Large intestine (tissue), 3 donors: ENCODE data around the gene ANAPC13. TPM values are rescaled to one million over a fixed set of nuclear protein-coding genes. Genes with fewer than 3 reads are reported as not detected.

Experiments
- DNase-seq, 2 donors: peaks; one replicate each; pipeline versions ENCODE4 v3.0.0 to v3.0.0-alpha.2; 2013
- H3K27ac ChIP-seq: one replicate; pipeline ENCODE4 v1.5.1; 2013; ENCODE audit warnings: low read length
- H3K27me3 ChIP-seq: 2 replicates; pipeline ENCODE4 v1.6.1; 2013; ENCODE audit warnings: low read length; ENCODE audit not compliant: control insufficient read depth, insufficient read depth
- H3K36me3 ChIP-seq: 2 replicates; pipeline ENCODE4 v1.6.1; 2013; ENCODE audit warnings: low read length; ENCODE audit not compliant: control insufficient read depth, insufficient read depth
- H3K4me1 ChIP-seq: one replicate; pipeline ENCODE4 v1.6.1; 2013; ENCODE audit warnings: low read length; ENCODE audit not compliant: control insufficient read depth, insufficient read depth
- H3K4me3 ChIP-seq: one replicate; pipeline ENCODE4 v1.5.1; 2013; ENCODE audit warnings: low read length
- H3K9me3 ChIP-seq: one replicate; pipeline ENCODE4 v1.6.1; 2013; ENCODE audit warnings: mild to moderate bottlenecking, low read depth, low read length, moderate library complexity; ENCODE audit not compliant: control insufficient read depth
- WGBS: methylation state at CpG from one replicate; pipeline ENCODE4 v1.1.5; 2013; ENCODE audit warnings: low lambda C conversion rate; ENCODE audit not compliant: insufficient coverage; 5-methylcytosine and 5-hydroxymethylcytosine counted together
- polyA plus RNA-seq: library from polyadenylated mRNA; unstranded; fragments of 120-200 nt; gene quantifications from one replicate; pipeline ENCODE4 v1.2.1, GENCODE V29; 2013

ANAPC13 gene
- polyA plus RNA-seq, 1 donor: 77.1 TPM

DNA sequence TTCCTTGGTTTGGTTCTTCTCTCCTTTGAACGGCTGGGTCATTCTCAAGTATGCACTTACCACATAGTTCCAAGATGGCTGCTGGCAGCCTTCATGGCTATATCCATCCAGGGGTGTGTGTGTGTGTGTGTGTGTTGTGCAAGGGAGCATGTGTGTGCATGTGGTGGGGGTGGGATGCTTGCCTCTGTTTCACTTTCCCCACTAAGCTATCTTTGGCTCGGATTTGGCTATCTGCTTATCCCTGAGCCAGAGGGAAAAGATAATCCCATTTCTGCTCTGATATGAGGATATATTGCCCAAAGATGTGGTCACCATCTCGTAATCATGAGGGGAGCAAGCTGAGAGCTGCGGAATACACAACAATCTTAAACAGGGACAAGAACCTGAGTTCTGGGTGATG, 26.2 kb downstream of the ANAPC13 start:
- Histone ChIP-seq H3K4me3 (no peak overlapping the region), H3K27ac (no peak overlapping the region), H3K9me3 (no peaks in the 10 kb centered on the region), H3K4me1 (peaks cover 4% of the 10 kb centered on the region), H3K36me3 (no peaks in the 10 kb centered on the region), H3K27me3 (peaks cover 11% of the 10 kb centered on the region)
- 50% methylated on average over 1 of the region's 4 CpGs for WGBS
- DNase-seq: no peak

DNA sequence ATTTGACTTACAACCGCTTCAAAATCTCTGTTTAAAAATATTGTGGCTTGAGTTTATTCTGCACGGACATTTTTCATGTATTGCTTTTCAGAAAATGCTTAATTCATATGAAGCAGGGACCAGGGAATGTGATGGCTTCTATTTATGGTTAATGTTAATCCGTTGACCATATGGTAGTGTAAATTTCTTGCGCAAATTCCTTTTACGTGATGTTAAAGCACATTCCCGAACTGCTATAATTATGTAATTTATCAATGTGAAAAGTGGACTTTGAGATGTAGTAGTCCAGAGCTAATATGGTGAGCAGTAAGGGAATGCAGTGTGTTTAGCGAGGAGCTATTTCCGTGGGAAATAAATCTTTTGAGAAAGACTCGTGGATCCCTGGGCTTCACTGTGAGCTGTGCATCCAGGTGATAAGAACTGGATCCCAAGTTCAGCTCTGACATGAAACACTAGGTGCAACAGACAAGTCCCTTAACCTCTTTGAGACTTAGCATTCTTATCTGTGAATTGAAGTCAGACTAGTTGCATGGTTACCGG, 27.3 kb downstream of the ANAPC13 start:
- H3K9me3 ChIP-seq: no peaks in the 10 kb centered on the region
- H3K27ac ChIP-seq: no peak overlapping the region
- 67% methylated on average over 1 of the region's 10 CpGs for WGBS
- H3K4me3 ChIP-seq: no peak overlapping the region
- peak in 1 of 2 donors; percentile 63 for DNase-seq
- peaks cover under 1% of the 10 kb centered on the region for H3K4me1 ChIP-seq
- H3K36me3 ChIP-seq: no peaks in the 10 kb centered on the region
- peaks cover 11% of the 10 kb centered on the region for H3K27me3 ChIP-seq

DNA sequence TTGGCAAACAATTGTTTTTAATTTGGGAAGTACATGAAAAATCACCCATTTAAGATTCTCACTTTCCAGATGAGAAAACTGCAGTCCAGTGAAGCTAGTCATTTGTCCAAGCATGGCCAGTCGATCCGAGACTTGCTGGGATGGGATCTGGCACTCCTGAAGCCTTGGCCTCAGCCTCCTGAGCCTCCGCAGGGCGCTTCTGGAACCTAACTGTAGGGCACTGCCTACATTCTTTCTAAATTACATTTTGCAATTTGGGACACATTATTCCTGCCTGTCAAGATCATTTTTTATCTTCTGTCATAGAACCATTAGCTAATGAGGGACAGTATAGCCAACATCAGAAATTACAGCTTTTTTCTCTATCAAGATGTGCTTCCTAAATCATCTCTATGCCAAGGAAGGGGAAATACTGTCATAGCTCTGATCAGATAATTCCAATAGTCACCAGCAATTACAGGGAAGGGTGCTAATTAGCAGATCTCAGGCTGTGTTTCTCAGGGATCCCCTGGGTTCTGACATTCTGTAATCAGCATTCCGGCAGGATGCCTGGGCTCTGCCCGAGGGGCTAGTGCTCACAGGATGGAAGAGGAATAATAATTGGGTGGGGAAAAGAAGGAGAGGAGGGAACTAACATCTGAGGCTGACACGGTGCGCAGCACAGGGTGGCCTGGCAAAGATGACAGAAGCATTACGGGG, 28.3 kb downstream of the ANAPC13 start:
- no peak for DNase-seq
- peaks cover 7% of the 10 kb centered on the region for H3K27me3 ChIP-seq
- no peaks in the 10 kb centered on the region for H3K9me3 ChIP-seq
- H3K27ac ChIP-seq: no peak overlapping the region
- no peaks in the 10 kb centered on the region for H3K36me3 ChIP-seq
- WGBS: 80% methylated on average over 1 of the region's 9 CpGs
- no peaks in the 10 kb centered on the region for H3K4me1 ChIP-seq
- no peak overlapping the region for H3K4me3 ChIP-seq

DNA sequence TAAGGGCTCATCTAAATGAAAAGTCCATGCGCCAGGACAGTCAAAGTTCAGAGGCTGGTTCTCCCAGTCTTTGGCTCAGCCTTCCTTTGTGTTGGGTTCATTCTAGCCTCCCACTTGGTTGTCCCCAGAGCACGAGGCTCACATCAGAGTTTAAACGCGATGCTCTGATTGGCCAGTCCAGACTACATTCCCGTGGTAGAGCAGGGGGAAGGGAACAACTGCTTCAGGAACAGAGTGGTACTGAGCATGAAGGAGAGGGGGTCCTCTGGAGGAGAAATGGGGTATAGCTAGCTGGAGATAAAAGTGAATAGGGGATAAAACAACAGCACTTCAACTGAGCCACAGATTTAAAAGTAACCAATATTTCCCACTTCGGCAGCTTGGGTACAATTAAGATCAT, 32.2 kb downstream of the ANAPC13 start:
- Histone ChIP-seq H3K27ac (no peak overlapping the region), H3K36me3 (no peaks in the 10 kb centered on the region), H3K4me3 (no peak overlapping the region), H3K9me3 (no peaks in the 10 kb centered on the region), H3K4me1 (no peaks in the 10 kb centered on the region), H3K27me3 (peaks cover 6% of the 10 kb centered on the region)
- WGBS: 67% methylated on average over 1 of the region's 6 CpGs
- no peak for DNase-seq

DNA sequence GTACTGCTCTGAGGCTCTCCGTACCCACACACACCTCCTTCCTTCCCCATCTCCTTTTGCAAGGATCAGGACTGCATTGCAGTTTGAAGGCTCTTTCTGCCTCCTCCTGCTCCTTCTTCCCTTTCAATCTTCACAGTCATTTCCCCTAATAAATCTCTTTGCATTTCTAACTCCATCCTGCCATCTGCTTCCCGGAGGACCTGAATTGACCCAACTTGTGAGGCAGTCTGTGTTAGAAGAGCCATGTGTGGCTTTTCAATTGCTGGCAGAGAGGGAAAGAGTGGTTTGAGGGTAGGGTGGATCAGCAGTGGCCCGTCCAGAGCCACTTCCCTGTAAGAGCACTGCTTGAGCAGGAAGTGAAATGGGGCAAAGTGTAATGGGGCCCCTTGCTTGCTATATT, 35.8 kb downstream of the ANAPC13 start:
- H3K27me3 ChIP-seq: peaks cover 6% of the 10 kb centered on the region
- no peak for DNase-seq
- H3K9me3 ChIP-seq: peaks cover 3% of the 10 kb centered on the region
- H3K4me1 ChIP-seq: no peaks in the 10 kb centered on the region
- no peaks in the 10 kb centered on the region for H3K36me3 ChIP-seq
- no CpG with 5 or more reads among the region's 3 CpGs for WGBS
- H3K27ac ChIP-seq: no peak overlapping the region
- no peak overlapping the region for H3K4me3 ChIP-seq

DNA sequence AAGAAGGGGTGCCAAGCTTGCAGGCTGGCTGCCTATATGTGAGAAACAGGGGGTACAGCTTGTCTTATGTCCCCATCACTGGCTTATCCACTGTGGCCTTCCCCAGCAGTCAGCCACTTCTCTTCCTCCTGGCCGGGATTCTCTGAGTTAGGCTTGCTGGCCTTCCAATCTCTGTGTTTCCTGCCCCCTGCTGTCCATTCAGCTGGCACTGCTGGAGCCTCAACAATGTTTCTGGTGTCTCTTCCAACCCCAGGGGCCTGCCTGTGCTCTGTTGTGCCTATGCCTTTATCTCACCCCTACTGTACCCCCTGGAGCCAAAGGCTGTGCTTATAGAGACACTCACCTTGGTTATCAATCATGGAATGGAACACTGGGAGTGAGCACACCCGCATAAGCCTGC, 36.5 kb downstream of the ANAPC13 start:
- H3K9me3 ChIP-seq: peaks cover 3% of the 10 kb centered on the region
- WGBS: no CpG with 5 or more reads among the region's 2 CpGs
- no peaks in the 10 kb centered on the region for H3K4me1 ChIP-seq
- no peak overlapping the region for H3K4me3 ChIP-seq
- H3K36me3 ChIP-seq: no peaks in the 10 kb centered on the region
- peaks cover 5% of the 10 kb centered on the region for H3K27me3 ChIP-seq
- H3K27ac ChIP-seq: no peak overlapping the region
- DNase-seq: no peak

DNA sequence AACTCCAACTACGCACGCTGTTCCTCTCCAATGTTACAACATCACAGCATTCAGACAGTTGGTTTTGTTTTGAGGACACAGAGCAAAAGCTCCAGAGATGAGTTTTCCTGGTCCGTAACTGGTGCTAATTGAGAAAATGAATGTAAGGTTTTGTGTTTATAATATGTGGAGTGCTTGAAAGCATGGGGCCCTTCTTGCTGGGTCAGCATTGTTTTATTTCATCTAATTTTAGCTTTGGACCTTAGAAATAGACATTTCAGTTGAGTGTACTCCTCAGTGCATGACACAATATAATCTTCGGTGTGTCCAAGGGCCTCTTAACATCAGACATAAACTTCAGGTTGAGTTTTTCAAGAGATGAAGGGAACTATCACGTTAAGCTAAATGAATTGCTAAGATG, 37.1 kb downstream of the ANAPC13 start:
- DNase-seq: no peak
- H3K4me1 ChIP-seq: no peaks in the 10 kb centered on the region
- peaks cover 3% of the 10 kb centered on the region for H3K9me3 ChIP-seq
- H3K27ac ChIP-seq: no peak overlapping the region
- WGBS: 100% methylated on average over 1 of the region's 5 CpGs
- H3K36me3 ChIP-seq: no peaks in the 10 kb centered on the region
- peaks cover 2% of the 10 kb centered on the region for H3K27me3 ChIP-seq
- no peak overlapping the region for H3K4me3 ChIP-seq

DNA sequence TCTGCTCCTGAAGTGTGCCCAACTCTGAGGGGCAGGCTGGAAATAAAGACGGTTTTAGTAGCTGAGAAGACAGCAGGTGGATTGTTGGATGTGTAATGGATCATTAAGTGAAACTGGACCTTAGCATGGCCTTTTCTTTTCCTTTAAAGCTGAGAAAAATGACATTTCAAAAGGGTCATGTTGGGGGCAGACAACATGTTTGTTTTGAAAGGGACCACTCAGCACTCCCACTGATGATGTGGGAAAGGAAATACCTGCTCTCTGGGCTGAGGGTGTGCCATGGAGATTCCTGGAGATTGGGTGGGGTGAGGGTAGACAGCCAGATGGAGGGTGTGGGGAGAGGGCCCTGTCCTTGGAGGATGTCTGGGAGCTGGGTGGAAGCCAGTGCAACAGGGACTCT, 38.4 kb downstream of the ANAPC13 start:
- H3K9me3 ChIP-seq: peaks cover 3% of the 10 kb centered on the region
- DNase-seq: no peak
- no peak overlapping the region for H3K27ac ChIP-seq
- no CpG with 5 or more reads among the region's 1 CpG for WGBS
- no peaks in the 10 kb centered on the region for H3K36me3 ChIP-seq
- no peak overlapping the region for H3K4me3 ChIP-seq
- H3K27me3 ChIP-seq: no peaks in the 10 kb centered on the region
- H3K4me1 ChIP-seq: no peaks in the 10 kb centered on the region

DNA sequence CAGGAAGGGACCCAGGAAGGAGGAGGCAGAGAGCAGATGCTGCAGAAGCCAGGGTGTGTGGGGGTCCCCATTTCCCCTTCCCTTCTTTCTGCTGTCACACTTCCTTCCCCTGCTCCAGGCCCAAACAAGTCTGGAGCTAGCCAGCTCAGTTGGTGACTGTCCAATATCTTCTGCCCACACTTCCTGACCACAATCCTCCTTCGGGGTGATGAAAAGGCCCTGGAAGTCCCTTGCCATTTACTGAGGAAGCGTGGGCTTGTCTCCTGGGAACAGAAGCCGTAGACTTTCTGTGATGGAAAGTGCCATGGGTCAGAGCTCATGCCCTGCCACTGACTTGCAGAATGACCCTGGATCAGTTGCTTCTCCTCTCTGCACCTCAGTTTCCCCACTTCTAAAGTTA, 39.0 kb downstream of the ANAPC13 start:
- Histone ChIP-seq H3K36me3 (no peaks in the 10 kb centered on the region), H3K4me3 (no peak overlapping the region), H3K9me3 (peaks cover 3% of the 10 kb centered on the region), H3K27ac (no peak overlapping the region), H3K4me1 (no peaks in the 10 kb centered on the region), H3K27me3 (no peaks in the 10 kb centered on the region)
- no peak for DNase-seq
- no CpG with 5 or more reads among the region's 3 CpGs for WGBS

DNA sequence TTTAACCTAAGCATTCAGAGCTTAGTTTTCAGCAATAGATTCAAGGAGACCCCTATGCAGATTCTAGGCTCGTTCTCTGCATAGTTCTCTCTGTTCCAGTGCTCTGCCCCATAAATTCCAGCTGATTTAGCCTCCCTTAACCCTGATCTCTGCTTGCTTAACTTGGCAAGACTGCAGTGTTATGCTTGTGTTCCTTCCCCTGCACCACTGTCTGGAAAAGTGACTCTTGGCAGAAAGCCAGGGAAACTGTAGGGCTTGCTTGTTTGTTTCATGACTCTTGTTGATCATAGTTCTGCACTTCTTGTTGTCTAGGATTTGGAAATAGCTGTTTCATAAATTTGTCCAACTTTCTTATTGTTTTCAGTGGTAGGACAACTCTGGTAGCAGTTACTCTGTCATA, 40.1 kb downstream of the ANAPC13 start:
- H3K27ac ChIP-seq: no peak overlapping the region
- DNase-seq: no peak
- H3K9me3 ChIP-seq: peaks cover 3% of the 10 kb centered on the region
- no peaks in the 10 kb centered on the region for H3K4me1 ChIP-seq
- 100% methylated on average over 1 of the region's 1 CpG for WGBS
- H3K4me3 ChIP-seq: no peak overlapping the region
- H3K36me3 ChIP-seq: no peaks in the 10 kb centered on the region
- peaks cover 3% of the 10 kb centered on the region for H3K27me3 ChIP-seq

DNA sequence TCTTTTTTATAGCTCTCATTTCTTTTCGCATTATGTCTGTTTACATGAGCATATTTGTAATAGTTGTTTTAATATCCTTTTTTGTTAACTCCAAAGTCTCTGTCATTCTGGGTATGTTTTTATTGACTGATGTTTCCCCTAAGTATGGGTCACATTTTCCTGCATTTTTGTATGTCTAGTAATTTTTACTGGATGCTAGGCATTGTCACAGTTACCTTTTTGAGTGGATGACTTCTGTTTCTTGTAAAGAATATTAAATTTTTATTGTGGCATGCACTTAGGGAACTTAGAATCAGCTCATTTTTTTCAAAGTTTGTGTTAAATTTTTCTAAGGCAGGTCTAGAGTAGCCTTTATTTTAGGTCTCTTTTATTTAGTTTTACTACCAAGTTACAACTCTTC, 40.7 kb downstream of the ANAPC13 start:
- no peak overlapping the region for H3K27ac ChIP-seq
- WGBS: 83% methylated on average over 1 of the region's 1 CpG
- H3K36me3 ChIP-seq: no peaks in the 10 kb centered on the region
- peaks cover 3% of the 10 kb centered on the region for H3K27me3 ChIP-seq
- H3K9me3 ChIP-seq: peaks cover 3% of the 10 kb centered on the region
- no peak for DNase-seq
- H3K4me3 ChIP-seq: no peak overlapping the region
- H3K4me1 ChIP-seq: no peaks in the 10 kb centered on the region
